Neuronal stem cell (in vitro differentiated cells): ENCODE data around the gene PLA2G12A.
A peak's percentile ranks its signal among the peaks of the same experiment; 100 is the strongest.

ENCODE experiments used
- DNase-seq: peaks from one replicate; pipeline ENCODE4 v3.0.0-alpha.2; 2013; ENCODE audit warnings: low spot score
- H2AFZ ChIP-seq: one replicate; pipeline ENCODE4 v1.6.1; 2013; ENCODE audit warnings: mild to moderate bottlenecking, low read length, inconsistent platforms
- H2AK5ac ChIP-seq: 2 replicates; pipeline ENCODE4 v1.6.1; 2013; ENCODE audit warnings: low read depth, mild to moderate bottlenecking, inconsistent platforms, low read length, moderate library complexity, mixed read lengths
- H2BK120ac ChIP-seq: 2 replicates; pipeline ENCODE4 v1.6.1; 2013; ENCODE audit warnings: low read depth, mild to moderate bottlenecking, inconsistent platforms, low read length, moderate library complexity, mixed read lengths
- H2BK12ac ChIP-seq: one replicate; pipeline ENCODE4 v1.6.1; 2013; ENCODE audit warnings: low read length, inconsistent platforms
- H2BK15ac ChIP-seq: 2 replicates; pipeline ENCODE4 v1.6.1; 2013; ENCODE audit warnings: mild to moderate bottlenecking, low read length, inconsistent platforms, mixed read lengths
- H2BK5ac ChIP-seq: one replicate; pipeline ENCODE4 v1.6.1; 2013; ENCODE audit warnings: inconsistent platforms, mild to moderate bottlenecking, low read length, moderate library complexity
- H3K14ac ChIP-seq: one replicate; pipeline ENCODE4 v1.6.1; 2013; ENCODE audit warnings: low read length, inconsistent platforms
- H3K18ac ChIP-seq: 2 replicates; pipeline ENCODE4 v1.6.1; 2013; ENCODE audit warnings: low read length, inconsistent platforms
- H3K23ac ChIP-seq: 2 replicates; pipeline ENCODE4 v1.6.1; 2013; ENCODE audit warnings: low read depth, mild to moderate bottlenecking, mixed read lengths, low read length, inconsistent platforms; ENCODE audit not compliant: poor library complexity
- H3K27ac ChIP-seq: replicated peaks from 3 replicates; pipeline ENCODE4 v1.5.1; 2013; ENCODE audit warnings: low read length, inconsistent platforms
- H3K27me3 ChIP-seq, 3 experiments: 2 replicates each; pipeline ENCODE4 v1.6.1; 2013; ENCODE audit warnings: low read length in 3 of 3, mild to moderate bottlenecking in 2 of 3, inconsistent platforms in 1 of 3, low read depth in 1 of 3, mixed read lengths in 1 of 3, moderate library complexity in 1 of 3; ENCODE audit not compliant: control insufficient read depth in 3 of 3, insufficient read depth in 3 of 3
- H3K36me3 ChIP-seq, 2 donors: replicated peaks in 1 of 2; 2 replicates each; pipeline ENCODE4 v1.6.1; 2013; ENCODE audit warnings: low read length in 2 of 2; ENCODE audit not compliant: control insufficient read depth in 2 of 2, insufficient read depth in 2 of 2
- H3K4ac ChIP-seq: 2 replicates; pipeline ENCODE4 v1.6.1; 2013; ENCODE audit warnings: inconsistent platforms, mild to moderate bottlenecking, low read length, moderate library complexity
- H3K4me1 ChIP-seq, 2 donors: 1 replicate in 1 of 2; 2 replicates in 1 of 2; pipeline ENCODE4 v1.6.1; 2013; ENCODE audit warnings: low read length in 2 of 2, low read depth in 1 of 2; ENCODE audit not compliant: control insufficient read depth in 2 of 2, insufficient read depth in 1 of 2
- H3K4me2 ChIP-seq: one replicate; pipeline ENCODE4 v1.6.1; 2013; ENCODE audit warnings: mild to moderate bottlenecking, low read length, inconsistent platforms; ENCODE audit not compliant: insufficient read depth, poor library complexity, severe bottlenecking
- H3K4me3 ChIP-seq, 2 donors: 2 replicates each; pipeline ENCODE4 v1.5.1; 2013; ENCODE audit warnings: low read length in 2 of 2, mild to moderate bottlenecking in 2 of 2, inconsistent platforms in 1 of 2, moderate library complexity in 1 of 2
- H3K79me1 ChIP-seq: one replicate; pipeline ENCODE4 v1.6.1; 2013; ENCODE audit warnings: low read depth, mild to moderate bottlenecking, inconsistent platforms, low read length, moderate library complexity
- H3K9ac ChIP-seq: one replicate; pipeline ENCODE4 v1.6.1; 2013; ENCODE audit warnings: mild to moderate bottlenecking, low read depth, low read length, inconsistent platforms; ENCODE audit not compliant: poor library complexity
- H3K9me3 ChIP-seq, 2 donors: replicated peaks in 1 of 2; 2 replicates each; pipeline versions ENCODE3 to v1.6.1; 2013; ENCODE audit warnings: low read length in 2 of 2, mild to moderate bottlenecking in 2 of 2, inconsistent platforms in 1 of 2, low read depth in 1 of 2, mixed read lengths in 1 of 2, moderate library complexity in 1 of 2; ENCODE audit not compliant: control insufficient read depth in 2 of 2, insufficient read depth in 1 of 2
- H4K8ac ChIP-seq: one replicate; pipeline ENCODE4 v1.6.1; 2013; ENCODE audit warnings: low read depth, mild to moderate bottlenecking, inconsistent platforms, low read length, moderate library complexity
- H4K91ac ChIP-seq: one replicate; pipeline ENCODE4 v1.6.1; 2013; ENCODE audit warnings: low read length, low read depth, mild to moderate bottlenecking, inconsistent platforms; ENCODE audit not compliant: poor library complexity
- WGBS, 2 donors: extraction: QIAGEN DNeasy Blood & Tissue Kit; methylation state at CpG; one replicate each; pipeline ENCODE4 v1.1.7; 2013; ENCODE audit warnings: missing lambda C conversion rate in 2 of 2, mixed read lengths in 1 of 2; ENCODE audit not compliant: insufficient read length in 2 of 2, insufficient replicate concordance in 1 of 2; ENCODE audit errors: extremely low coverage in 2 of 2; 5-methylcytosine and 5-hydroxymethylcytosine counted together

The PLA2G12A gene

DNA sequence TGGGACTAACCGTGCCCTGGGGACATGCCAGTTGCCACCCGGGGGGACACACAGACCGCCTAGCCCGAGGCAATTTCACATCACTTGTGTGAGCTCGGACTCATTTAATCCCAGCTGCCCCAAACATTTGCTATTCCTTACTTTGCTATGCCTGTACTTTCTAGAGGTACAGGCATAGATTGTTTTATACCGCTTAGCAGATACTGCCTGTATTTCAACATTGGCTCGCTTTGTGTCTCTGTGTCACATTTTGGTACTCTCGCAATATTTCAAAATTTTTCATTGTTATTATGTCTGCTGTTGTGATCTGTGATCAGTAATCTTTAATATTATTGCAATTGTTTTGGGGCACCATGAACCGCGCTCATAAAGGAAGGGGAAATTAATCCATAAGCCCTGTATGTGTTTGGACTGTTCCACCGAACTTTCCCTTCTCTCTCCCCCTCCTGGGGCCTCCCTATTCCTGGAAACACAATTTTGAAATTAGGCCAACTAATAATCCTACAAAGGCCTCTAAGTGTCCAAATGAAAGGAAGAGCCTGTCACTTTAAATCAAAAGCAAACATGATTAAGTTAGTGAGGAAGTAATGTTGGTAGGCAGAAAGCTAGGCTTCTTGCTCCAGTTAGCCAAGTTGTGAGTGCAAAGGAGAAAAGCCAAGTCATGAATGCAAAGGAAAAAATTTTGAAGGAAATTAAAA, 26.1 kb downstream of the PLA2G12A start:
- Histone ChIP-seq H3K4me1 (peaks cover 9 to 14% of the 10 kb centered on the region in 2 donors), H3K4me2 (peak overlapping the region; percentile 78), H3K4me3 (peak overlapping the region; percentile 87 to 94), H3K9ac (peak overlapping the region; percentile 65), H3K79me1 (no peaks in the 10 kb centered on the region), H3K9me3 (no peaks in the 10 kb centered on the region), H3K14ac (no peak overlapping the region), H2BK12ac (no peak overlapping the region), H2BK15ac (peak overlapping the region; percentile 79), H3K18ac (peak overlapping the region; percentile 99), H4K91ac (no peak overlapping the region), H3K27ac (no peak overlapping the region), H3K36me3 (peaks cover 4 to 16% of the 10 kb centered on the region in 2 donors), H2BK120ac (peak overlapping the region; percentile 24), H2AK5ac (no peak overlapping the region), H2AFZ (peak overlapping the region; percentile 99), H4K8ac (no peak overlapping the region), H3K23ac (no peak overlapping the region), H2BK5ac (no peak overlapping the region), H3K4ac (no peak overlapping the region), H3K27me3 (no peaks in the 10 kb centered on the region)
- DNase-seq: no peak
- WGBS, 2 donors: no CpG with 5 or more reads among the region's 11 CpGs

DNA sequence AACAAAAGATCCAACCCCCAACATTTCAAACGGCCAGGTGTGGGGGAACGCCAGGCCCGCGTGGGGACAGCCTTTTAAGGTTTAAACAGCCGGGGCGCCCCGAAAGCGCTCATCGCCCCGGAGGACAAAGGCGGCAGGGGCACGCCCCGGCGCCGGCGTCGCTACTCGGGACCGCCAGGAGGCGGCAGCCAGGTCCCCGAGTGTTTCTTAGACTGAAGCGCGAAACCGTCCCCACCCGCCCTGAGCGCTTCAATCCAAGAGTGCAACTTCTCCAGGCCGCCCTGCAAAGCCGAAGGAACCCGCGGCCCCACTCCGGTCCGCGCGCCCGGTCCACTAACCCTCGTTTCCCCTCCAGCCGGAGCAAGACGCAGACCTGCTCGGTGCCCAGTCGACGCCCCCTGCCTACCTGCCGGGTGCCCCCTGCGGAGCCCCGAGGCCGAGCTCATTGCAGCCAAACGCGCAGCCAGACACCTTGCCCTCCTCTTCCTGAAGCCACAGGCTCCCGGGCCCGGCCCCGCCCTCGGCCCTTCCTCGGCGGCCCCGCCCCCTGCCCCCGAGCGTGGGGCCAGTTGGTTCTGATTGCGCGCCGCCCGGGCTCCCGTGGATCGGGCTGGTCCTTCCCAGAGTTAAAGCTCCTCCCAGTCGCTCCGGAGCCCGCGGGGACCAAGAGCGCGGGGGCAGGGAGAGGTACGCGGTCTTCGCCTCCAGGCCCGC, 26.8 kb downstream of the PLA2G12A start, which contains the start of gene CASP6:
TSS of gene CASP6 (minus strand) at position 496 of the 714 bp plus-strand sequence. CDS start at position 446, 50 bp downstream.
- Histone ChIP-seq H3K9me3 (no peaks in the 10 kb centered on the region), H3K4me1 (peaks cover 9 to 14% of the 10 kb centered on the region in 2 donors), H2AFZ (peak within 1 kb of the TSS; percentile 99), H4K8ac (no peak within 1 kb of the TSS), H3K4me2 (peak within 1 kb of the TSS; percentile 78), H3K23ac (peak within 1 kb of the TSS; percentile 94), H3K9ac (peak within 1 kb of the TSS; percentile 97), H2AK5ac (no peak within 1 kb of the TSS), H3K14ac (peak within 1 kb of the TSS; percentile 95), H3K4ac (no peak within 1 kb of the TSS), H3K18ac (peak within 1 kb of the TSS; percentile 99), H3K27me3 (no peaks in the 10 kb centered on the region), H3K27ac (peak within 1 kb of the TSS; percentile 66), H2BK15ac (peak within 1 kb of the TSS; percentile 79), H3K79me1 (no peaks in the 10 kb centered on the region), H3K36me3 (peaks cover 4 to 22% of the 10 kb centered on the region in 2 donors), H4K91ac (no peak within 1 kb of the TSS), H3K4me3 (peak within 1 kb of the TSS; percentile 87 to 94), H2BK12ac (no peak within 1 kb of the TSS), H2BK5ac (peak within 1 kb of the TSS; percentile 80), H2BK120ac (peak within 1 kb of the TSS; percentile 24)
- WGBS, 2 donors: no CpG with 5 or more reads among the region's 72 CpGs
- peak; percentile 72 for DNase-seq

GRCh38 chr4:109701566-109702410, 28.1 kb downstream of the PLA2G12A start:
- Histone ChIP-seq H3K9me3 (no peaks in the 10 kb centered on the region), H3K23ac (no peak overlapping the region), H3K79me1 (no peaks in the 10 kb centered on the region), H3K4me1 (peaks cover 9 to 14% of the 10 kb centered on the region in 2 donors), H2AK5ac (peak overlapping the region; percentile 11), H4K91ac (no peak overlapping the region), H3K18ac (peak overlapping the region; percentile 18), H3K14ac (no peak overlapping the region), H3K4me2 (peak overlapping the region; percentile 50), H2BK15ac (no peak overlapping the region), H3K27me3 (no peaks in the 10 kb centered on the region), H2BK120ac (no peak overlapping the region), H3K9ac (no peak overlapping the region), H3K4ac (no peak overlapping the region), H3K36me3 (peaks cover 10 to 35% of the 10 kb centered on the region in 2 donors), H3K4me3 (peak overlapping the region in 1 of 2 donors; percentile 87), H2BK5ac (no peak overlapping the region), H3K27ac (no peak overlapping the region), H2BK12ac (no peak overlapping the region), H4K8ac (no peak overlapping the region), H2AFZ (peak overlapping the region; percentile 99)
- no CpG with 5 or more reads among the region's 21 CpGs for WGBS, 2 donors
- DNase-seq: no peak
